SK-N-SH treated with all-trans-retinoic acid at 6 μM for 48 hours (cell line): ENCODE results near the gene LRRC4C.

ENCODE experiments used
- BACH2 ChIP-seq: fragments of 250-450 bp; sonication (Bioruptor Pico); IDR thresholded peaks from 2 replicates; pipeline ENCODE4 v1.9.0; 2021; ENCODE audit warnings: mild to moderate bottlenecking, borderline replicate concordance
- RARB ChIP-seq: fragments of 250-450 bp; sonication (Bioruptor Pico); IDR thresholded peaks from 2 replicates; pipeline ENCODE4 v1.8.0; 2021; ENCODE audit warnings: mild to moderate bottlenecking, moderate library complexity
- TSHZ2 ChIP-seq: fragments of 250-450 bp; sonication (Bioruptor Pico); IDR thresholded peaks from 2 replicates; pipeline ENCODE4 v1.5.0; 2020; ENCODE audit warnings: mild to moderate bottlenecking, moderate library complexity
- ZC3H10 ChIP-seq: fragments of 250-450 bp; sonication (Bioruptor Pico); IDR thresholded peaks from 2 replicates; pipeline ENCODE4 v1.5.1; 2021; ENCODE audit warnings: mild to moderate bottlenecking, moderate library complexity
- ZNF8 ChIP-seq: fragments of 450-650 bp; formaldehyde crosslinking; IDR thresholded peaks from 2 replicates; pipeline ENCODE4 v1.5.0; 2020; ENCODE audit warnings: mild to moderate bottlenecking, moderate library complexity
- TF ChIP-seq, protein P1 (sequence below): fragments of 250-450 bp; sonication (Bioruptor Pico); IDR thresholded peaks from 2 replicates; pipeline ENCODE4 v1.8.0; 2021; ENCODE audit warnings: low read depth, mild to moderate bottlenecking, moderate library complexity, borderline replicate concordance
- TF ChIP-seq, protein P2 (sequence below): fragments of 250-450 bp; sonication (Bioruptor Pico); IDR thresholded peaks from 2 replicates; pipeline ENCODE4 v1.8.0; 2020; ENCODE audit warnings: mild to moderate bottlenecking, moderate library complexity, borderline replicate concordance

DNA sequence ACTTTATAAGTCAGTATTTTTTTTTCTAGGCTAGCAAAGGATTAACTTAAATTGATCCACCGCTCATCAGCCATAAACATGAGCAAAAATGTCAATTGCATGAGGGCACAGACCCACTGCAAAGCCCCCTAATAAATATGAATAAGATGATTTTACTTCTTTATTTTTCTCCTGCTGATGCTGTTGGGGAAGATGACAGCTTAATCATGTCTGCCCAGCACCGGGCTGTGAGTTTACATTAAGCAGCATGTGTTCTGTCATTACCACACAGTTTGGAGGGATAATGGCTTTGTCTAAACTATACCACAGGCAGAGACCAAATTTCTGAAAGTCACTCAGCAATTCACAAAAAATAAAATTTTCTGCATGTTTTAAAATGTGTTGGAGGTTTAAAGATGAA is 346.3 kb downstream of the LRRC4C start:
- TF ChIP-seq ZNF8 (CRISPR knock-in tag): no peak
- TF ChIP-seq, protein P1, sequence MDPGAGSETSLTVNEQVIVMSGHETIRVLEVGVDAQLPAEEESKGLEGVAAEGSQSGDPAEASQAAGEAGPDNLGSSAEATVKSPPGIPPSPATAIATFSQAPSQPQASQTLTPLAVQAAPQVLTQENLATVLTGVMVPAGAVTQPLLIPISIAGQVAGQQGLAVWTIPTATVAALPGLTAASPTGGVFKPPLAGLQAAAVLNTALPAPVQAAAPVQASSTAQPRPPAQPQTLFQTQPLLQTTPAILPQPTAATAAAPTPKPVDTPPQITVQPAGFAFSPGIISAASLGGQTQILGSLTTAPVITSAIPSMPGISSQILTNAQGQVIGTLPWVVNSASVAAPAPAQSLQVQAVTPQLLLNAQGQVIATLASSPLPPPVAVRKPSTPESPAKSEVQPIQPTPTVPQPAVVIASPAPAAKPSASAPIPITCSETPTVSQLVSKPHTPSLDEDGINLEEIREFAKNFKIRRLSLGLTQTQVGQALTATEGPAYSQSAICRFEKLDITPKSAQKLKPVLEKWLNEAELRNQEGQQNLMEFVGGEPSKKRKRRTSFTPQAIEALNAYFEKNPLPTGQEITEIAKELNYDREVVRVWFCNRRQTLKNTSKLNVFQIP: no peak
- no peak for TF ChIP-seq ZC3H10 (CRISPR knock-in tag)
- TF ChIP-seq, protein P2, sequence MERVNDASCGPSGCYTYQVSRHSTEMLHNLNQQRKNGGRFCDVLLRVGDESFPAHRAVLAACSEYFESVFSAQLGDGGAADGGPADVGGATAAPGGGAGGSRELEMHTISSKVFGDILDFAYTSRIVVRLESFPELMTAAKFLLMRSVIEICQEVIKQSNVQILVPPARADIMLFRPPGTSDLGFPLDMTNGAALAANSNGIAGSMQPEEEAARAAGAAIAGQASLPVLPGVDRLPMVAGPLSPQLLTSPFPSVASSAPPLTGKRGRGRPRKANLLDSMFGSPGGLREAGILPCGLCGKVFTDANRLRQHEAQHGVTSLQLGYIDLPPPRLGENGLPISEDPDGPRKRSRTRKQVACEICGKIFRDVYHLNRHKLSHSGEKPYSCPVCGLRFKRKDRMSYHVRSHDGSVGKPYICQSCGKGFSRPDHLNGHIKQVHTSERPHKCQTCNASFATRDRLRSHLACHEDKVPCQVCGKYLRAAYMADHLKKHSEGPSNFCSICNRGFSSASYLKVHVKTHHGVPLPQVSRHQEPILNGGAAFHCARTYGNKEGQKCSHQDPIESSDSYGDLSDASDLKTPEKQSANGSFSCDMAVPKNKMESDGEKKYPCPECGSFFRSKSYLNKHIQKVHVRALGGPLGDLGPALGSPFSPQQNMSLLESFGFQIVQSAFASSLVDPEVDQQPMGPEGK: no peak
- no peak for TF ChIP-seq RARB (CRISPR knock-in tag)
- TF ChIP-seq TSHZ2 (CRISPR knock-in tag): no peak
- no peak for TF ChIP-seq BACH2
